Esophagus squamous epithelium (tissue), 5 donors: ENCODE results near the gene JADE1. TPM values are rescaled to one million over a fixed set of nuclear protein-coding genes. Genes with fewer than 3 reads are reported as not detected.

Experiments used
- DNase-seq: peaks from one replicate; lab custom pipeline; 2025; lab: John Stamatoyannopoulos, UW
- H3K27ac ChIP-seq, 4 donors: fragments of 200-600 bp; sonication (generic); one replicate each; pipeline ENCODE4 v1.5.1; 2016 to 2019; ENCODE audit warnings: mild to moderate bottlenecking in 1 of 4
- H3K27me3 ChIP-seq, 4 donors: fragments of 200-600 bp; sonication (generic); 1 replicate in 3 of 4; 2 replicates in 1 of 4; pipeline versions ENCODE4 v1.5.1 to v1.6.0; 2017 to 2021; ENCODE audit warnings: antibody characterized with exemption in 1 of 4
- H3K36me3 ChIP-seq, 3 donors: fragments of 200-600 bp; sonication (generic); one replicate each; pipeline ENCODE4 v1.5.1; 2016 to 2019
- H3K4me1 ChIP-seq, 3 donors: fragments of 200-600 bp; sonication (generic); one replicate each; pipeline ENCODE4 v1.5.1; 2017 to 2019
- H3K4me3 ChIP-seq, 4 donors: fragments of 200-600 bp; sonication (generic); 1 replicate in 3 of 4; 2 replicates in 1 of 4; pipeline ENCODE4 v1.5.1; 2016 to 2019; ENCODE audit warnings: mild to moderate bottlenecking in 2 of 4, moderate library complexity in 1 of 4
- H3K9me3 ChIP-seq, 3 donors: fragments of 200-600 bp; sonication (generic); one replicate each; pipeline ENCODE4 v1.5.1; 2016 to 2019
- POLR2A ChIP-seq, 4 donors: fragments of 450-650 bp; IDR thresholded peaks; one replicate each; pipeline ENCODE4 v1.6.1; 2017; ENCODE audit warnings: antibody characterized with exemption in 4 of 4, mild to moderate bottlenecking in 4 of 4, moderate library complexity in 3 of 4
- WGBS, 2 donors: methylation state at CpG; one replicate each; pipeline ENCODE4 v1.1.5; 2018; 5-methylcytosine and 5-hydroxymethylcytosine counted together
- intact Hi-C: fragments of 100-400 bp; cut with DNase I; formaldehyde crosslinking; loops from one replicate; pipeline ENCODE4 v1.15.0; 2022
- total RNA-seq, 4 donors: library from RNA; depleted of rRNA; stranded (reverse); fragments of >200 nt; gene quantifications; one replicate each; pipeline ENCODE4 v1.1.0, GENCODE V29; 2016
- TF ChIP-seq, protein P1 (sequence below), 6 experiments: fragments of 450-650 bp in 4 of 6; fragments of 200-600 bp in 2 of 6; sonication (generic) in 2 of 6; IDR thresholded peaks; one replicate each; pipeline ENCODE4 v1.5.1; 2016 to 2019; ENCODE audit warnings: antibody characterized with exemption in 6 of 6, mild to moderate bottlenecking in 4 of 6, moderate library complexity in 4 of 6
- donor health status: DM: yes; HTN: yes; CAD: no.

The JADE1 gene
- total RNA-seq, 4 donors from 2014 or later: 3.6 to 27.1 (median 8.3) TPM

DNA sequence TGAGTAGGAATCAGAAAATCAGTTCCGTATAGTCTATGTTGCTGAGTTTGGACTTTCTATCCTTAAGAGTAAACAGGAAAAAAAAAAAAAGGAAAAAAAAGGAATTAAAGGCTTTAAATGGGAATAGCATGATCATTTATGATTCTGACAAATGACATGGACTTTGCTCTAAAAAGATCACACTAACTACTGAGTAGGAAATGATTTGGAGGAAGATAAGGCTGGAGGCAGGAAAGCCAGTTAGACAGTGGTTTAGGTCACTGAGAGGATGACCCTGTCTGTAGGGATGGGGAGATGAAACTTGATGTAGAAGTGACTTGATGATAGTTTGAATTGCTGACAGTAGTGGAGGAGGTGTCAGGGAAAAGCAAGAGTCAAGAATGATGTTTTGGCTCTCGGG lies 9.2 kb upstream of the JADE1 start:
- Histone ChIP-seq H3K4me1 (peaks cover 0 to 12% (median 0%) of the 10 kb centered on the region in 3 donors), H3K4me3 (no peak overlapping the region), H3K27me3 (no peaks in the 10 kb centered on the region), H3K27ac (no peak overlapping the region), H3K36me3 (no peaks in the 10 kb centered on the region), H3K9me3 (no peaks in the 10 kb centered on the region)
- no peak for DNase-seq
- TF ChIP-seq POLR2A (IDR thresholded peaks at IDR 0.05): no peak
- TF ChIP-seq, protein P1, sequence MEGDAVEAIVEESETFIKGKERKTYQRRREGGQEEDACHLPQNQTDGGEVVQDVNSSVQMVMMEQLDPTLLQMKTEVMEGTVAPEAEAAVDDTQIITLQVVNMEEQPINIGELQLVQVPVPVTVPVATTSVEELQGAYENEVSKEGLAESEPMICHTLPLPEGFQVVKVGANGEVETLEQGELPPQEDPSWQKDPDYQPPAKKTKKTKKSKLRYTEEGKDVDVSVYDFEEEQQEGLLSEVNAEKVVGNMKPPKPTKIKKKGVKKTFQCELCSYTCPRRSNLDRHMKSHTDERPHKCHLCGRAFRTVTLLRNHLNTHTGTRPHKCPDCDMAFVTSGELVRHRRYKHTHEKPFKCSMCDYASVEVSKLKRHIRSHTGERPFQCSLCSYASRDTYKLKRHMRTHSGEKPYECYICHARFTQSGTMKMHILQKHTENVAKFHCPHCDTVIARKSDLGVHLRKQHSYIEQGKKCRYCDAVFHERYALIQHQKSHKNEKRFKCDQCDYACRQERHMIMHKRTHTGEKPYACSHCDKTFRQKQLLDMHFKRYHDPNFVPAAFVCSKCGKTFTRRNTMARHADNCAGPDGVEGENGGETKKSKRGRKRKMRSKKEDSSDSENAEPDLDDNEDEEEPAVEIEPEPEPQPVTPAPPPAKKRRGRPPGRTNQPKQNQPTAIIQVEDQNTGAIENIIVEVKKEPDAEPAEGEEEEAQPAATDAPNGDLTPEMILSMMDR (IDR thresholded peaks at IDR 0.05): no peak
- intact Hi-C loops: loop anchor here (10.0 kb wide), 1 partner anchor 235 kb away; no protein-coding TSS in a partner anchor
- 73 to 92% methylated on average over 2 of the region's 2 CpGs for WGBS, 2 donors

DNA sequence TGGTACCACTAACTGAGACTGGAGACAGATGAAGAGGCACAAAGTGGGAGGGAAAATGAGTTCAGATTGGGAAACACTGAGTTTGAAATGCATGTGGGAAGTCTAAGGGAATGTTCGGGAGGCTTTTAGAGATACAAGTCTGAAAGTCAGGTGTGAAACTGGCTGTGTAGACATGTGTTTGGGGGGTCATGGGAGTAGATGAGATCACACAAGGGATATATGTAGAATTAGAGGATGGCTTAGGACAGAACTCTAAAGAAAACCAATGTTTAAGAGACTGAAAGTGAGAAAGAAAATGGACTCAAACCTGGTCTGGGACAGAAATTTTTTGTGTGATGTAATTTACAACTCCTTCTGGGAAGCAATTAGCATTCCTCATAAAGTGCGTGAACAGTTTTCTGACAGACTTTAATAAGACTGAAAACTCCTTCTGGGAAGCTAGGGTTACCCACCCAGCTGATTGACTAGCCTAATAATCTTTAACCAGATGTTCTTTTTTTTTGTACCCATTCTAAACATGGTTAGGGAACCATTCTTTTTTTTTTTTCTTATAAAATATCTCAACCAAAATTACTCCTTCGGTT lies 8.7 kb upstream of the JADE1 start:
- Histone ChIP-seq H3K36me3 (no peaks in the 10 kb centered on the region), H3K4me1 (peaks cover 0 to 12% (median 0%) of the 10 kb centered on the region in 3 donors), H3K27me3 (no peaks in the 10 kb centered on the region), H3K4me3 (no peak overlapping the region), H3K9me3 (no peaks in the 10 kb centered on the region), H3K27ac (no peak overlapping the region)
- WGBS, 2 donors: 86 to 90% methylated on average over 3 of the region's 3 CpGs
- intact Hi-C loops: loop anchor here (10.0 kb wide), 1 partner anchor 236 kb away; no protein-coding TSS in a partner anchor
- DNase-seq: no peak
- no peak for TF ChIP-seq POLR2A (IDR thresholded peaks at IDR 0.05)
- TF ChIP-seq, protein P1 (IDR thresholded peaks at IDR 0.05): no peak

DNA sequence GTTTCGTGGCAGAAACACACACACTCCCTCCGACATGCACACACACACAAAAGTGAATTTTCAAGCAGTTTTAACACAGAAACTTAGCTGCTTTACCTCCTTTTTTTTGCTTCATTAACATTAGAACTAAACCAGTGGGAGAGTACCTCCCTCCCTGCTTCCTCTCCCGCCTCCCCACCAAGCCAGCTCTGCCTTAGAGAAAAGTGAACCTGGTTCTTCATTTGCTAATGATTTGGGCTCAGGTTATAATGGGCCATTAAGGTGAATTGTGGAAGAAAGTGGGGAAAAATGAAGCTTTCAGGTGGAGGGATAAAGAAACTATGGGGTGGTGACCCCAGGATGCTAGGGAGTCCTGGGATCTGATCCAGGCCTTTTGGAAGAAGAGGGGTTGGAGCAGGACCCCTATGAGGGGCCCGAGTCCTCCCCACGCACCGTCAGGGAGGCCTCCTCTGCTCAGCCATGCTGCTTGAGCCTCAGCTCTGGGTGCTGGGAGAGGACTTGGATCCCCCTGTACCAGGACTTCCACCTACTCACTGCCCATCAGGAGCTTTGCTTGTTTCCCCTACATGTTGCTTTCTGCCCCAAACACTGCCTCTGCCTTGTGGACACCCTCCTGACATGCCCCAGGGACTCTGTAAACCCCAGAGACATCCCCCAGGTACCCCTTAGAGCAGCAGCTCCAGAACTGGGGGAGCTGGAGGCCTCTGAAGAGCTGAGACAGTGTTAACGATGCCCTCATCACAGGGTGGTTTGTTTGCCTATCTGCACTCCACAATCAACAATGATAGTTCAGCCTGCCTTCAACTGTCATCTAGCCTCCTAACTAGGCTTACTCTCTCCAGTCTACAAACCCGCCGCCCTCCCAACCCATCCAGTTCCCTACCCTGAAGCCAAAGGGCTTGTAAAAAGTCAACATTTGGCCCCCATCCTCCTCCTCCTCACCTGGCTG lies 6.5 kb upstream of the JADE1 start:
- Histone ChIP-seq H3K27ac (no peak overlapping the region), H3K36me3 (no peaks in the 10 kb centered on the region), H3K27me3 (no peaks in the 10 kb centered on the region), H3K4me1 (peaks cover 0 to 12% (median 0%) of the 10 kb centered on the region in 3 donors), H3K9me3 (no peaks in the 10 kb centered on the region), H3K4me3 (no peak overlapping the region)
- DNase-seq: no peak
- intact Hi-C loops: loop anchor here (10.0 kb wide), 1 partner anchor 238 kb away; no protein-coding TSS in a partner anchor
- WGBS, 2 donors: 73 to 87% methylated on average over 6 to 9 of the region's 9 CpGs
- TF ChIP-seq, protein P1 (IDR thresholded peaks at IDR 0.05): no peak
- no peak for TF ChIP-seq POLR2A (IDR thresholded peaks at IDR 0.05)

DNA sequence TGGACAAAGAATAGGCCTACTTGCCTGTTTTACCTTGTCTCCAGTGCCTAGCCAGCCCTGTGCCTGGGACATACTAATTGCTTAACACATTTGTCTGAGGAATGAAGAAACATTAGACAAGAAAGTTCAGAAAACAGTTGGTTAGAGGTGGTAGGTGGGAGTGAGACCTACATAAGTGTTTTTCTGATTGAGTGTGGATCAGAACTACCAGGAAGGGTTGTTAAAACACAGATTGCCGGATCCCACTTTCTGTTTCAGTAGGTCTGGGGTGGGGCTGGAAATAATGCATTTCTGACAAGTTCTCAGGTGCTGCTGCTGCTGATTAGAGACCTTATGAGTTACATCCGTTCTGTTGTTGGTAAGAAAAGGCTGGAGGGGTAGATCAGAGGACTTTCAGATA lies 5.7 kb upstream of the JADE1 start:
- no peaks in the 10 kb centered on the region for H3K36me3 ChIP-seq
- intact Hi-C loops: loop anchor here (10.0 kb wide), 1 partner anchor 239 kb away; no protein-coding TSS in a partner anchor
- peaks cover 0 to 12% (median 0%) of the 10 kb centered on the region in 3 donors for H3K4me1 ChIP-seq
- TF ChIP-seq, protein P1 (IDR thresholded peaks at IDR 0.05): no peak
- no peak for TF ChIP-seq POLR2A (IDR thresholded peaks at IDR 0.05)
- H3K9me3 ChIP-seq: no peaks in the 10 kb centered on the region
- no peak overlapping the region for H3K27ac ChIP-seq
- no peaks in the 10 kb centered on the region for H3K27me3 ChIP-seq
- WGBS, 2 donors: 65 to 82% methylated on average over 2 of the region's 2 CpGs
- no peak overlapping the region for H3K4me3 ChIP-seq
- no peak for DNase-seq
